ENCODE results near the gene PRTFDC1. TPM values are rescaled to one million over a fixed set of nuclear protein-coding genes. Genes with fewer than 3 reads are reported as not detected.

Gene PRTFDC1
- total RNA-seq, 2 experiments from 2014 or later = 0.32 to 0.71 TPM

- Mint-ChIP-seq H3K4me1 (no peaks in the 10 kb centered on the region), H3K36me3 (ENCODE audit: low read depth) (no peaks in the 10 kb centered on the region), H3K27ac (no peak overlapping the region), H3K27me3 (no peaks in the 10 kb centered on the region), H3K4me3 (no peak overlapping the region), H3K9me3 (ENCODE audit: low read depth) (no peaks in the 10 kb centered on the region)
- intact Hi-C loops (cut with DNase I, micrococcal nuclease) = no loop called here
- ChIA-PET CTCF (interaction anchor here (0.7 to 0.9 kb wide), 2 partner anchors 214 to 219 kb away, joined by 3 to 4 read pairs; no protein-coding TSS in a partner anchor), POLR2A (no interaction called here)
- DNase-seq (no peak), ATAC-seq (no peak)
Observed at GRCh38 chr10:24806262-24806661, 146.1 kb downstream of the PRTFDC1 start.

GRCh38 chr10:24804956-24805355 lies 147.4 kb downstream of the PRTFDC1 start:
- CTCF ChIA-PET = no interaction called here
- no peaks in the 10 kb centered on the region for H3K27me3 Mint-ChIP-seq
- no peaks in the 10 kb centered on the region for H3K4me1 Mint-ChIP-seq
- H3K27ac Mint-ChIP-seq = no peak overlapping the region
- ATAC-seq (no peak), DNase-seq (no peak)
- H3K4me3 Mint-ChIP-seq = no peak overlapping the region
- H3K9me3 Mint-ChIP-seq (ENCODE audit: low read depth) = no peaks in the 10 kb centered on the region
- POLR2A ChIA-PET = no interaction called here
- no peaks in the 10 kb centered on the region for H3K36me3 Mint-ChIP-seq (ENCODE audit: low read depth)
- intact Hi-C loops (cut with DNase I, micrococcal nuclease) = no loop called here

DNA sequence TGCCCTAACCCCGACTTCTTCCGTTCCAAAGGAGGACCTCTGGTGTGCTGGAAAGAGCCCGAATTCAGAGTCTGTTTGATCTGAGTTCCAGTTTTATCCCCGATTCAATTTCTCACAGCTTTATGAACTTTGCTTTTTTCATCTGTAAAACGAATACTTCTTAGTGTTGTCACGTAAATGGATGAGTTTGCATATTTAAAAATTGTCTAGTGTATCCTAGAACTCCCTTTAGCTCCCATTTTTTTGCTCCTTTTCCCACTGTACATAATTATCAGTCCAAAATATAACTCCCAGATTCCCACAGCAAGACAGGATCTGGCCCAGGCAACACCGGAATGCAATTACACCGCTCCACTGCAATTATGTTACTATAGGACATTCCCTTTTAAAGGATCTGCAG lies 148.0 kb downstream of the PRTFDC1 start:
- no peak overlapping the region for H3K27ac Mint-ChIP-seq
- DNase-seq = no peak
- ChIA-PET CTCF (interaction anchor here (0.7 to 1.5 kb wide), 3 partner anchors 8 to 111 kb away, joined by 3 to 4 read pairs (median 3); no protein-coding TSS in a partner anchor), POLR2A (no interaction called here)
- H3K36me3 Mint-ChIP-seq (ENCODE audit: low read depth) = no peaks in the 10 kb centered on the region
- no peaks in the 10 kb centered on the region for H3K4me1 Mint-ChIP-seq
- intact Hi-C loops (cut with DNase I, micrococcal nuclease) = no loop called here
- H3K4me3 Mint-ChIP-seq = no peak overlapping the region
- no peaks in the 10 kb centered on the region for H3K27me3 Mint-ChIP-seq
- no peaks in the 10 kb centered on the region for H3K9me3 Mint-ChIP-seq (ENCODE audit: low read depth)
- ATAC-seq = no peak

DNA sequence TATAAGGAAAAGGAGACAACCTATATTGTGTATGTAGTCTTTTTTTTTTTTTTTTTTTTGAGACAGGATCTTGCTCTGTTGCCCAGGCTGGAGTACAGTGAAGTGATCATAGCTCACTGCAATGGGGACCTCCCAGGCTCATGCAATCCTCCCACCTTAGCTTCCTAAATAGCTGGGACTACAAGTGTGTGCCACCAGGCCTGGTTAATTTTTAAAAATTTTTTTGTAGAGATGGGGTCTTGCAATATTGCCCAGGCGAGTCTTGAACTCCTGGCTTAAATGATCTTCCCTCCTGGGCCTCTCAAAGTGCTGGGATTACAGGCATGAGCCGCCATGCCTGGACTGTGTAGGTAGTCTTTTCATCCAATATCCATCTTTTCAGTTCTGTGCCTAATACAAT lies 150.0 kb downstream of the PRTFDC1 start:
- Mint-ChIP-seq H3K9me3 (ENCODE audit: low read depth) (no peaks in the 10 kb centered on the region), H3K4me1 (no peaks in the 10 kb centered on the region), H3K36me3 (ENCODE audit: low read depth) (no peaks in the 10 kb centered on the region), H3K27ac (no peak overlapping the region), H3K4me3 (no peak overlapping the region), H3K27me3 (no peaks in the 10 kb centered on the region)
- POLR2A ChIA-PET = no interaction called here
- no peak for DNase-seq
- intact Hi-C loops (cut with DNase I, micrococcal nuclease) = no loop called here
- CTCF ChIA-PET = no interaction called here
- ATAC-seq = no peak

- ATAC-seq (no peak), DNase-seq (no peak)
- Mint-ChIP-seq H3K36me3 (ENCODE audit: low read depth) (no peaks in the 10 kb centered on the region), H3K27me3 (no peaks in the 10 kb centered on the region), H3K4me3 (no peak overlapping the region), H3K9me3 (ENCODE audit: low read depth) (no peaks in the 10 kb centered on the region), H3K4me1 (no peaks in the 10 kb centered on the region), H3K27ac (no peak overlapping the region)
- intact Hi-C loops (cut with DNase I, micrococcal nuclease) = no loop called here
- ChIA-PET CTCF (interaction anchor here (0.6 kb wide), 2 partner anchors 10 to 16 kb away, joined by 3 read pairs; no protein-coding TSS in a partner anchor), POLR2A (no interaction called here)
Observed at GRCh38 chr10:24800861-24801260, 151.5 kb downstream of the PRTFDC1 start.

Other genes starting within 250 kb of the PRTFDC1 start
- gene ARHGAP21, start 228.7 kb downstream of the PRTFDC1 start, total RNA-seq = 10 to 100 TPM; 19.7 to 25.9 TPM
- under 1 TPM in 1 of 2 experiments, not detected in 1; 0.11 TPM for gene ENKUR, start 63.6 kb upstream of the PRTFDC1 start, total RNA-seq
- gene THNSL1, start 64.0 kb upstream of the PRTFDC1 start, total RNA-seq = 1 to 10 TPM; 8.0 to 9.5 TPM
- gene GPR158, start 222.4 kb upstream of the PRTFDC1 start, total RNA-seq = not detected

Measured in activated CD4-positive, alpha-beta T cell treated with anti-CD3 and anti-CD28 coated beads for 36 hours (primary cell).